Calu3 (cell line): ENCODE results near the gene EML6. TPM values are rescaled to one million over a fixed set of nuclear protein-coding genes. Genes with fewer than 3 reads are reported as not detected.

Source experiments
- BruUV-seq: library from RNA; stranded (reverse); fragments of 400-500 nt; replicated peaks from 2 replicates; lab custom pipeline; 2021; lab: Mats Ljungman, UMichigan
- CTCF ChIA-PET: fragments of 300-600 bp; sonication (Branson Sonifier 250); formaldehyde crosslinking; loops from one replicate; lab custom pipeline; 2022; ENCODE audit warnings: antibody characterized with exemption; lab: Charles Lee
- DNase-seq: peaks from one replicate; pipeline ENCODE4 v3.0.0; 2022
- H3K27ac Mint-ChIP-seq: one replicate; pipeline ENCODE4 v1.8.0; 2022; ENCODE audit warnings: mixed read lengths; ENCODE audit not compliant: unreplicated experiment
- H3K27me3 Mint-ChIP-seq: one replicate; pipeline ENCODE4 v1.8.0; 2022; ENCODE audit warnings: mixed read lengths; ENCODE audit not compliant: unreplicated experiment
- H3K36me3 Mint-ChIP-seq: one replicate; pipeline ENCODE4 v1.8.0; 2022; ENCODE audit warnings: mild to moderate bottlenecking, moderate library complexity, mixed read lengths; ENCODE audit not compliant: insufficient read depth, unreplicated experiment
- H3K4me1 Mint-ChIP-seq: one replicate; pipeline ENCODE4 v1.8.0; 2022; ENCODE audit warnings: mild to moderate bottlenecking, low read depth, mixed read lengths; ENCODE audit not compliant: unreplicated experiment
- H3K4me3 Mint-ChIP-seq: one replicate; pipeline ENCODE4 v1.8.0; 2022; ENCODE audit warnings: mild to moderate bottlenecking, low read depth, moderate library complexity, mixed read lengths; ENCODE audit not compliant: unreplicated experiment
- H3K9me3 Mint-ChIP-seq: one replicate; pipeline ENCODE4 v1.8.0; 2022; ENCODE audit warnings: low read depth, mixed read lengths; ENCODE audit not compliant: unreplicated experiment
- CTCF ChIP-seq: fragments of 200-600 bp; IDR thresholded peaks from one replicate; pipeline ENCODE4 v1.8.0; 2022; ENCODE audit warnings: antibody characterized with exemption; ENCODE audit not compliant: unreplicated experiment
- intact Hi-C: fragments of 100-400 bp; cut with micrococcal nuclease; formaldehyde crosslinking; loops from one replicate; pipeline ENCODE4 v1.10.0; 2022; ENCODE audit not compliant: unreplicated experiment
- total RNA-seq: library from RNA; stranded (reverse); gene quantifications from 2 replicates; pipeline ENCODE4 v1.2.3, GENCODE V29; 2022

EML6 gene
- total RNA-seq, 1 experiment from 2014 or later = 0.45 TPM

DNA sequence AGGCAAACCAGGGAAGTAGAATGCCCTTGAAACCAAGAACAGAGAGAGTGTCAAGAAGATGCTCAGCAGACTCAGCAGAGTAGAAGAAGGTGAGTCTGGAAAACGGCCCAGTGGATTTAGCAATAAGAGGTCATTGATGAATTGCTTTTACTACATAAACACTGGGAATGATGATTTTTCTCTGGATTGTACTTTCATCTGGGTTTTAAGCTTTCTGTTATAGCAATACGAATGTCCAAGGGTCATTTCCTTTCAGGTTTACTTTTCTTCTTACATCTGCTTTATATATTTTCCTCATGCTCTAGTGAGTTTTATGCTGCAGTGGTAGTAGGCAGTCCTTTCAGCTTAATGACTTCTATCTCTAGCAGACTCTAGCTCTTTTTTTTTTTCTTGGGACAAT lies 16.9 kb downstream of the EML6 start:
- Mint-ChIP-seq H3K36me3 (no peaks in the 10 kb centered on the region), H3K27me3 (peaks cover 11% of the 10 kb centered on the region), H3K9me3 (no peaks in the 10 kb centered on the region), H3K4me3 (no peak overlapping the region), H3K27ac (no peak overlapping the region), H3K4me1 (no peaks in the 10 kb centered on the region)
- no peak for TF ChIP-seq CTCF
- CTCF ChIA-PET = no interaction called here
- BruUV-seq = no TSS peak
- intact Hi-C loops = no loop called here
- DNase-seq = no peak

DNA sequence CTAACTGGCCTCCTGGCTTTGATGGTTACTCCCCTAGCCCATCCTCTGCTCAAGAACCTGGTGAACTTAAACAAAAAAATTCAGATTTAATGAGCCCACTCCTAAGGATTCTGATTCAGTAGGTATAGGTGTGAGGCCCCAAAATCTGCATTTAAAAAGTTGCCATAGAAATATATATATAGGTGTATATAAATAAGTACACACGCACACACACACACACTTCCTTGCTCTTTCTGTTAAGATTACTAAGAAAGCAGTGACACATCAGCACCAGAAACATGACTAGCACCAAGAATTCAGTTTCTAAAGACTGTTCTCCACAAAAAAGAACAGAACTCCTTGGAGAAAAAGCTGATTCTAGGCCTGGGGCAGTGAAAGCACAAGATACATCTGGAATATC lies 17.8 kb downstream of the EML6 start:
- no peak for DNase-seq
- CTCF ChIA-PET = no interaction called here
- intact Hi-C loops = no loop called here

DNA sequence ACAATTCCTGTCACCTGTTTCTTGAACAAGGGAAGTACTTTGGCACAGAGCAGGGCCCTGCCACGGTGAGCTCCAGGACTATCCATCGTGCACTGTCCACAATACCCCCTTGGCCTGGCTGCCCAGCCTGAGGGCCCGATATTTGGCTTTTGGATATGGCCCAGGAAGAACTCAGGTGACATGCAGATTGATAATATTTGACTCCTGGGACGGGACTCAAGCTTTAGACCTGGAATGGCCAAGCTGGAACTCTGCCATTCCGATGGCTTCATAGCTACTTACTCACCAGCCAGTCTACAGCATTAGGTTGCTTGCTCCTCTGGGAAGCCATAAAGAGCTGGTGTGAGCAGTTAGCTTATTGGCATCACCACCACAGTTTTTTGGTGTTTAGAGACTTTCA lies 26.6 kb downstream of the EML6 start:
- CTCF ChIA-PET = interaction anchor here (0.6 kb wide), 1 partner anchor 623 kb away, joined by 3 read pairs; no protein-coding TSS in a partner anchor
- no TSS peak for BruUV-seq

More for the DNA sequence above, 17.8 kb downstream of the EML6 start:
- no peaks in the 10 kb centered on the region for H3K9me3 Mint-ChIP-seq
- no peak overlapping the region for H3K4me3 Mint-ChIP-seq
- no TSS peak for BruUV-seq
- H3K4me1 Mint-ChIP-seq = no peaks in the 10 kb centered on the region
- H3K27me3 Mint-ChIP-seq = peaks cover 16% of the 10 kb centered on the region
- H3K27ac Mint-ChIP-seq = no peak overlapping the region
- no peak for TF ChIP-seq CTCF
- H3K36me3 Mint-ChIP-seq = no peaks in the 10 kb centered on the region

DNA sequence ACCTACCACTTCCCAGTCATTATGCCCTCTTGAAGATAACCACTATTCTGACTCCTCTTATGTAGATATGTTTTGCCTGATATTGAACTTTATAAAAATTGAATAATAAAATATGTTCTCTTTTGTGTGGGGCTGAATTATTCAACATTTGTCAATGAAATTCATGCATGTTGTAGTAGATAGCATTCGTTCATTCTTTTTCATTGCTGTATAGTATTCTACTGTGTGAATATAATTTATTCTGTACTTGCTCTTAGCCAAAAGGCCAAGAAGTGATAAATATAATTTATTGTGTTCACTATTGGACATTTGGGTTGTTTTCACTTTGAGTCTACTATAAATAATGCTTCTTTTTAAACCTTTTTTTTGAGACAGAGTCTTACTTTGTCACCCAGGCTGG lies 29.0 kb downstream of the EML6 start:
- TF ChIP-seq CTCF = no peak
- intact Hi-C loops = no loop called here
- Mint-ChIP-seq H3K4me3 (no peak overlapping the region), H3K4me1 (peaks cover 6% of the 10 kb centered on the region), H3K9me3 (no peaks in the 10 kb centered on the region), H3K27ac (no peak overlapping the region), H3K27me3 (no peaks in the 10 kb centered on the region), H3K36me3 (no peaks in the 10 kb centered on the region)
- no TSS peak for BruUV-seq
- CTCF ChIA-PET = no interaction called here
- DNase-seq = no peak

More for the DNA sequence above, 26.6 kb downstream of the EML6 start:
- no peaks in the 10 kb centered on the region for H3K9me3 Mint-ChIP-seq
- no peak overlapping the region for H3K27ac Mint-ChIP-seq
- H3K36me3 Mint-ChIP-seq = no peaks in the 10 kb centered on the region
- intact Hi-C loops = no loop called here
- DNase-seq = no peak
- no peaks in the 10 kb centered on the region for H3K4me1 Mint-ChIP-seq
- TF ChIP-seq CTCF = no peak
- peaks cover 8% of the 10 kb centered on the region for H3K27me3 Mint-ChIP-seq
- no peak overlapping the region for H3K4me3 Mint-ChIP-seq
